HepG2 (cell line): ENCODE data around the gene SLC9A5. TPM values are rescaled to one million over a fixed set of nuclear protein-coding genes. Genes with fewer than 3 reads are reported as not detected.

Experiments used
- AGO1 ChIP-seq: fragments of 200-400 bp; formaldehyde crosslinking; IDR thresholded peaks from 2 replicates; pipeline ENCODE4 v1.6.1; 2017; ENCODE audit warnings: mild to moderate bottlenecking, low read depth, low read length, moderate library complexity; ENCODE audit not compliant: poor library complexity, severe bottlenecking
- ATF6 ChIP-seq: sonication (generic); formaldehyde crosslinking; conservative IDR thresholded peaks from 2 replicates; pipeline ENCODE4 v1.4.0; 2020; ENCODE audit warnings: missing genetic modification reagents
- MTA3 ChIP-seq: sonication (generic); formaldehyde crosslinking; IDR thresholded peaks from 2 replicates; pipeline ENCODE4 v1.4.0; 2020; ENCODE audit warnings: missing genetic modification reagents
- NCOA2 ChIP-seq: sonication (generic); formaldehyde crosslinking; IDR thresholded peaks from 2 replicates; pipeline ENCODE4 v1.8.0; 2022; ENCODE audit warnings: inconsistent platforms
- NFATC3 ChIP-seq: sonication (generic); formaldehyde crosslinking; IDR thresholded peaks from 2 replicates; pipeline ENCODE4 v1.5.1; 2020; ENCODE audit warnings: mild to moderate bottlenecking, missing genetic modification reagents
- PCBP2 ChIP-seq: fragments of 200-400 bp; formaldehyde crosslinking; optimal IDR thresholded peaks from 2 replicates; pipeline ENCODE3; 2018; ENCODE audit warnings: low read length, low read depth; ENCODE audit not compliant: poor library complexity, severe bottlenecking
- TOE1 ChIP-seq: sonication (generic); formaldehyde crosslinking; IDR thresholded peaks from 2 replicates; pipeline ENCODE4 v1.4.0; 2020; ENCODE audit warnings: mild to moderate bottlenecking, missing genetic modification reagents
- YEATS2 ChIP-seq: sonication (generic); formaldehyde crosslinking; IDR thresholded peaks from 2 replicates; pipeline ENCODE4 v1.4.0; 2020; ENCODE audit warnings: missing genetic modification reagents, borderline replicate concordance
- ZNF354B ChIP-seq: sonication (generic); formaldehyde crosslinking; IDR thresholded peaks from 2 replicates; pipeline ENCODE4 v1.8.0; 2022; ENCODE audit warnings: mild to moderate bottlenecking, missing genetic modification reagents
- ZNF451 ChIP-seq: sonication (generic); formaldehyde crosslinking; IDR thresholded peaks from 2 replicates; pipeline ENCODE4 v1.5.0; 2020; ENCODE audit warnings: mild to moderate bottlenecking, missing genetic modification reagents
- ZNF460 ChIP-seq: sonication (generic); formaldehyde crosslinking; IDR thresholded peaks from 2 replicates; pipeline ENCODE4 v1.5.1; 2020; ENCODE audit warnings: missing genetic modification reagents, mild to moderate bottlenecking, borderline replicate concordance
- ZNF574 ChIP-seq: sonication (generic); formaldehyde crosslinking; IDR thresholded peaks from 2 replicates; pipeline ENCODE4 v1.4.0; 2020; ENCODE audit warnings: missing genetic modification reagents
- polyA plus RNA-seq, 8 experiments: library from polyadenylated mRNA; depleted of rRNA in 3 of 8; stranded (reverse) in 7 of 8; unstranded in 1 of 8; fragments of >200 nt; fragmentation: Illumina TruSeq in 4 of 8; extraction: Trizol in 4 of 8; gene quantifications; 2 replicates each; pipeline versions ENCODE4 v1.2.1 to v1.2.3, GENCODE V29; 2011 to 2016; ENCODE audit warnings: low read depth in 4 of 8, missing spikeins in 1 of 8, mixed read lengths in 1 of 8; ENCODE audit not compliant: insufficient read depth in 1 of 8
- total RNA-seq, 5 experiments: library from RNA; depleted of rRNA; stranded (reverse); fragments of >200 nt; fragmentation: Illumina TruSeq; extraction: Trizol; gene quantifications; 2 replicates each; pipeline ENCODE4 v1.2.3, GENCODE V29; 2016; ENCODE audit warnings: low read depth in 1 of 5
- TF ChIP-seq, protein P1 (sequence below), 2 experiments: sonication (generic) in 1 of 2; formaldehyde crosslinking in 1 of 2; IDR thresholded peaks; 2 replicates each; pipeline versions ENCODE4 v1.4.0 to v1.6.1; 2016 to 2020; ENCODE audit warnings: borderline replicate concordance in 1 of 2, low read depth in 1 of 2, mild to moderate bottlenecking in 1 of 2, missing genetic modification reagents in 1 of 2
- TF ChIP-seq, protein P2 (sequence below): sonication (generic); formaldehyde crosslinking; IDR thresholded peaks from 2 replicates; pipeline ENCODE4 v1.4.0; 2020; ENCODE audit warnings: missing genetic modification reagents
- TF ChIP-seq, protein P3 (sequence below): IDR thresholded peaks from 2 replicates; pipeline ENCODE4 v1.6.1; 2016

SLC9A5 gene
- total and polyA plus RNA-seq, 2 of the 13 experiments (the other 11 are each of a cell fraction or from before 2014, with no cell fraction given) = 0.58 to 1.4 TPM

DNA sequence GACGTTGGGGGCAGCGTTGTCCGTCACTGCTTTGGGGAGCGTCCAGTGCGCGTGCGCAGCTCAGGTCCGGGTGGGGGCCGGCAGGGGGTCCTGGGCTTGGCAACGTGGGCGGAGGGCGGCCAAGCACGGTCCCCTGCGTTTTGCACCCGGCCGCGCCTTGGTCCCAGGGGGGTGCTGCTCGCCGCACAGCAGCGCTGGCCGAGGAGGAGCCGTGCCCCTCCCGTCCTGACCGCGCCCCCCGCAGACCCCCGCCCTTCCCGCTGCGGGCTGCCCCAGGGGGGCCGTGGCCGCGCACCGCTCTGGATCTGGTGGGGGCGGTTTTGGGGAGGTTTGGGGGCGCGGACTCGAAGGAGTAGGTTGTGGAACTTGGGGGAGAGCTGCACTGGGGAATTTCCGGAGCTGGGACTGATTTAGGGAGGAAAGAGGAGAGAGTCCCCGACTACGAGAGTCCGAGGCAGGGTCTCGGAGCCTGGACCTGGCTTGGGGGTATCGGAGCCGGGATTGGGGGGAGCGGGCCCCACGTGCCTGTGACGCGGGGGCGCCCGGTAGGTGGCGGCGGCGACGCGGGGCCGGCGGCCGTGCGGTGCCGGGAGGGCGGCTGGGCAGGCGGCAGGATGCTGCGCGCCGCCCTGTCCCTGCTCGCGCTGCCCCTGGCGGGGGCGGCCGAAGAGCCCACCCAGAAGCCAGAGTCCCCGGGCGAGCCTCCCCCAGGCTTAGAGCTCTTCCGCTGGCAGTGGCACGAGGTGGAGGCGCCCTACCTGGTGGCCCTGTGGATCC, at the start of gene SLC9A5 (continued):
- TF ChIP-seq ZNF574 (peak; percentile 37; the same call in 1 of the 2 replicates), ATF6 (no peak), MTA3 (CRISPR knock-in tag) (no peak), ZNF451 (CRISPR knock-in tag) (no peak), TOE1 (CRISPR knock-in tag) (no peak), ZNF354B (CRISPR knock-in tag) (0 out of 2 replicates have a peak, but pooled peaks have one; percentile 53), NFATC3 (no peak), YEATS2 (CRISPR knock-in tag) (0 out of 2 replicates have a peak, but pooled peaks have one; percentile 33), PCBP2 (no peak), NCOA2 (CRISPR knock-in tag) (0 out of 2 replicates have a peak, but pooled peaks have one; percentile 19), AGO1 (no peak), ZNF460 (CRISPR knock-in tag) (no peak)
- TF ChIP-seq, protein P1, sequence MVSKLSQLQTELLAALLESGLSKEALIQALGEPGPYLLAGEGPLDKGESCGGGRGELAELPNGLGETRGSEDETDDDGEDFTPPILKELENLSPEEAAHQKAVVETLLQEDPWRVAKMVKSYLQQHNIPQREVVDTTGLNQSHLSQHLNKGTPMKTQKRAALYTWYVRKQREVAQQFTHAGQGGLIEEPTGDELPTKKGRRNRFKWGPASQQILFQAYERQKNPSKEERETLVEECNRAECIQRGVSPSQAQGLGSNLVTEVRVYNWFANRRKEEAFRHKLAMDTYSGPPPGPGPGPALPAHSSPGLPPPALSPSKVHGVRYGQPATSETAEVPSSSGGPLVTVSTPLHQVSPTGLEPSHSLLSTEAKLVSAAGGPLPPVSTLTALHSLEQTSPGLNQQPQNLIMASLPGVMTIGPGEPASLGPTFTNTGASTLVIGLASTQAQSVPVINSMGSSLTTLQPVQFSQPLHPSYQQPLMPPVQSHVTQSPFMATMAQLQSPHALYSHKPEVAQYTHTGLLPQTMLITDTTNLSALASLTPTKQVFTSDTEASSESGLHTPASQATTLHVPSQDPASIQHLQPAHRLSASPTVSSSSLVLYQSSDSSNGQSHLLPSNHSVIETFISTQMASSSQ (IDR thresholded peaks at IDR 0.05; ENCODE audit: low read depth) = no peak
- TF ChIP-seq, protein P1 (CRISPR knock-in tag; IDR thresholded peaks at IDR 0.05; ENCODE audit: borderline replicate concordance) = 0 out of 2 replicates have a peak, but pooled peaks have one; percentile 31
- TF ChIP-seq, protein P2, sequence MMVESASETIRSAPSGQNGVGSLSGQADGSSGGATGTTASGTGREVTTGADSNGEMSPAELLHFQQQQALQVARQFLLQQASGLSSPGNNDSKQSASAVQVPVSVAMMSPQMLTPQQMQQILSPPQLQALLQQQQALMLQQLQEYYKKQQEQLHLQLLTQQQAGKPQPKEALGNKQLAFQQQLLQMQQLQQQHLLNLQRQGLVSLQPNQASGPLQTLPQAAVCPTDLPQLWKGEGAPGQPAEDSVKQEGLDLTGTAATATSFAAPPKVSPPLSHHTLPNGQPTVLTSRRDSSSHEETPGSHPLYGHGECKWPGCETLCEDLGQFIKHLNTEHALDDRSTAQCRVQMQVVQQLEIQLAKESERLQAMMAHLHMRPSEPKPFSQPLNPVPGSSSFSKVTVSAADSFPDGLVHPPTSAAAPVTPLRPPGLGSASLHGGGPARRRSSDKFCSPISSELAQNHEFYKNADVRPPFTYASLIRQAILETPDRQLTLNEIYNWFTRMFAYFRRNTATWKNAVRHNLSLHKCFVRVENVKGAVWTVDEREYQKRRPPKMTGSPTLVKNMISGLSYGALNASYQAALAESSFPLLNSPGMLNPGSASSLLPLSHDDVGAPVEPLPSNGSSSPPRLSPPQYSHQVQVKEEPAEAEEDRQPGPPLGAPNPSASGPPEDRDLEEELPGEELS (CRISPR knock-in tag) = no peak
- TF ChIP-seq, protein P3, sequence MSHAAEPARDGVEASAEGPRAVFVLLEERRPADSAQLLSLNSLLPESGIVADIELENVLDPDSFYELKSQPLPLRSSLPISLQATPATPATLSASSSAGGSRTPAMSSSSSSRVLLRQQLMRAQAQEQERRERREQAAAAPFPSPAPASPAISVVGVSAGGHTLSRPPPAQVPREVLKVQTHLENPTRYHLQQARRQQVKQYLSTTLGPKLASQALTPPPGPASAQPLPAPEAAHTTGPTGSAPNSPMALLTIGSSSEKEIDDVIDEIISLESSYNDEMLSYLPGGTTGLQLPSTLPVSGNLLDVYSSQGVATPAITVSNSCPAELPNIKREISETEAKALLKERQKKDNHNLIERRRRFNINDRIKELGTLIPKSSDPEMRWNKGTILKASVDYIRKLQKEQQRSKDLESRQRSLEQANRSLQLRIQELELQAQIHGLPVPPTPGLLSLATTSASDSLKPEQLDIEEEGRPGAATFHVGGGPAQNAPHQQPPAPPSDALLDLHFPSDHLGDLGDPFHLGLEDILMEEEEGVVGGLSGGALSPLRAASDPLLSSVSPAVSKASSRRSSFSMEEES (CRISPR knock-in tag) = no peak
